HEK293 (cell line): ENCODE results near the gene ABCC11.

Experiments used
- CTCF ChIA-PET: fragments of 350-600 bp; formaldehyde crosslinking; extraction: SDS; loops from one replicate; lab custom pipeline; 2021; ENCODE audit warnings: antibody characterized with exemption; lab: Yijun Ruan, JAX
- POLR2A ChIA-PET: fragments of 300-600 bp; formaldehyde crosslinking; extraction: SDS; loops from one replicate; lab custom pipeline; 2020; ENCODE audit warnings: antibody characterized with exemption, inconsistent platforms; lab: Yijun Ruan, JAX
- H3K27ac ChIP-seq: fragments of 200-500 bp; sonication (Bioruptor generic); 2 replicates; pipeline ENCODE4 v1.5.1; 2014; ENCODE audit warnings: low read depth, low read length, control low read depth, inconsistent platforms; ENCODE audit errors: extremely low read depth
- H3K36me3 ChIP-seq, 2 experiments: fragments of 200-500 bp in 1 of 2; sonication (Bioruptor generic) in 1 of 2; 1 replicate in 1 of 2; 2 replicates in 1 of 2; pipeline ENCODE4 v1.5.1; 2014 to 2017; ENCODE audit warnings: inconsistent platforms in 2 of 2, low read length in 2 of 2; ENCODE audit not compliant: control insufficient read depth in 2 of 2, insufficient read depth in 1 of 2
- H3K4me1 ChIP-seq: fragments of 200-500 bp; sonication (Bioruptor generic); 2 replicates; pipeline ENCODE4 v1.5.1; 2014; ENCODE audit warnings: mild to moderate bottlenecking, low read length, inconsistent platforms; ENCODE audit not compliant: control insufficient read depth, insufficient read depth
- H3K4me3 ChIP-seq: 2 replicates; pipeline ENCODE4 v1.5.1; 2011; ENCODE audit warnings: low read depth, mild to moderate bottlenecking, control low read depth, low read length, moderate library complexity
- H3K9me3 ChIP-seq: fragments of 200-500 bp; sonication (Bioruptor generic); 2 replicates; pipeline ENCODE4 v1.5.1; 2014; ENCODE audit warnings: low read depth, low read length, inconsistent platforms; ENCODE audit not compliant: control insufficient read depth, insufficient read depth
- BCL6B ChIP-seq: fragments of 450-650 bp; formaldehyde crosslinking; IDR thresholded peaks from 2 replicates; pipeline ENCODE4 v1.5.1; 2017; ENCODE audit warnings: missing biosample characterization, missing genetic modification characterization
- GFI1B ChIP-seq: fragments of 450-650 bp; formaldehyde crosslinking; IDR thresholded peaks from 2 replicates; pipeline ENCODE4 v1.5.1; 2016; ENCODE audit warnings: missing biosample characterization, missing genetic modification characterization
- GLI2 ChIP-seq: fragments of 450-650 bp; formaldehyde crosslinking; IDR thresholded peaks from 2 replicates; pipeline ENCODE4; 2017; ENCODE audit warnings: missing biosample characterization, missing genetic modification characterization, low read depth, borderline replicate concordance
- PBX3 ChIP-seq: sonication (generic); formaldehyde crosslinking; IDR thresholded peaks from 2 replicates; pipeline ENCODE4 v1.8.1; 2022; ENCODE audit warnings: mild to moderate bottlenecking, moderate library complexity, missing genetic modification reagents
- REST ChIP-seq: fragments of 450-650 bp; formaldehyde crosslinking; IDR thresholded peaks from 2 replicates; pipeline ENCODE4 v1.5.1; 2016; ENCODE audit warnings: missing biosample characterization, missing genetic modification characterization
- SCRT2 ChIP-seq: fragments of 450-650 bp; formaldehyde crosslinking; IDR thresholded peaks from 2 replicates; pipeline ENCODE4 v1.5.1; 2016; ENCODE audit warnings: missing biosample characterization, missing genetic modification characterization
- ZBTB10 ChIP-seq: fragments of 450-650 bp; formaldehyde crosslinking; IDR thresholded peaks from 2 replicates; pipeline ENCODE4 v1.5.1; 2016; ENCODE audit warnings: missing biosample characterization, missing genetic modification characterization
- ZBTB44 ChIP-seq: fragments of 450-650 bp; IDR thresholded peaks from 2 replicates; pipeline ENCODE4 v1.5.1; 2018; ENCODE audit warnings: missing biosample characterization, mild to moderate bottlenecking, missing genetic modification characterization
- ZBTB49 ChIP-seq: fragments of 450-650 bp; formaldehyde crosslinking; IDR thresholded peaks from 2 replicates; pipeline ENCODE4 v1.5.1; 2016; ENCODE audit warnings: missing biosample characterization, missing genetic modification characterization, low read depth
- ZNF10 ChIP-seq: fragments of 450-650 bp; formaldehyde crosslinking; IDR thresholded peaks from 2 replicates; pipeline ENCODE4 v1.5.1; 2017; ENCODE audit warnings: missing biosample characterization, missing genetic modification characterization
- ZNF148 ChIP-seq: fragments of 450-650 bp; formaldehyde crosslinking; IDR thresholded peaks from 2 replicates; pipeline ENCODE4 v1.5.0; 2017; ENCODE audit warnings: missing biosample characterization, missing genetic modification characterization, borderline replicate concordance
- ZNF433 ChIP-seq: fragments of 450-650 bp; formaldehyde crosslinking; IDR thresholded peaks from 2 replicates; pipeline ENCODE4 v1.5.1; 2016; ENCODE audit warnings: missing biosample characterization, missing genetic modification characterization, low read depth
- ZNF514 ChIP-seq: fragments of 450-650 bp; formaldehyde crosslinking; IDR thresholded peaks from 2 replicates; pipeline ENCODE4 v1.5.1; 2016; ENCODE audit warnings: missing biosample characterization, missing genetic modification characterization
- ZNF555 ChIP-seq: fragments of 450-650 bp; formaldehyde crosslinking; conservative IDR thresholded peaks from 2 replicates; pipeline ENCODE4 v1.5.1; 2017; ENCODE audit warnings: missing biosample characterization, mild to moderate bottlenecking, missing genetic modification characterization, inconsistent platforms
- ZNF580 ChIP-seq: fragments of 450-650 bp; formaldehyde crosslinking; IDR thresholded peaks from 2 replicates; pipeline ENCODE4 v1.5.1; 2016; ENCODE audit warnings: missing biosample characterization, missing genetic modification characterization
- ZNF701 ChIP-seq: fragments of 450-650 bp; formaldehyde crosslinking; IDR thresholded peaks from 2 replicates; pipeline ENCODE4 v1.5.1; 2016; ENCODE audit warnings: missing biosample characterization, missing genetic modification characterization
- ZNF747 ChIP-seq: fragments of 450-650 bp; formaldehyde crosslinking; IDR thresholded peaks from 2 replicates; pipeline ENCODE4 v1.5.1; 2016; ENCODE audit warnings: missing biosample characterization, missing genetic modification characterization

ABCC11 gene

GRCh38 chr16:48206594-48207242, 40.6 kb downstream of the ABCC11 start (continued):
- TF ChIP-seq ZBTB49 (tag by site-specific recombination) (no peak), BCL6B (tag by site-specific recombination) (no peak), GLI2 (tag by site-specific recombination) (no peak), ZBTB10 (no peak)

GRCh38 chr16:48204825-48205151, 42.6 kb downstream of the ABCC11 start:
- POLR2A ChIA-PET = no interaction called here
- H3K27ac ChIP-seq = no peak overlapping the region
- CTCF ChIA-PET = no interaction called here
- H3K4me1 ChIP-seq = no peaks in the 10 kb centered on the region
- H3K4me3 ChIP-seq = no peak overlapping the region
- TF ChIP-seq ZNF701 (tag by site-specific recombination) (no peak), PBX3 (CRISPR knock-in tag) (no peak), ZNF747 (tag by site-specific recombination) (no peak), ZNF148 (tag by site-specific recombination) (no peak), SCRT2 (tag by site-specific recombination) (no peak), GFI1B (tag by site-specific recombination) (no peak), REST (tag by site-specific recombination) (no peak), ZNF514 (tag by site-specific recombination) (no peak), ZNF580 (tag by site-specific recombination) (no peak), ZNF555 (tag by site-specific recombination) (no peak), ZBTB44 (tag by site-specific recombination) (no peak), ZNF10 (tag by site-specific recombination) (no peak), ZNF433 (no peak)
- no peaks in the 10 kb centered on the region for H3K9me3 ChIP-seq
- no peaks in the 10 kb centered on the region for H3K36me3 ChIP-seq
